ENCODE results near the gene TYR.
"Not testable (repeated sequence)": the region's sequence is repeated elsewhere in the genome, so short reads cannot be mapped to it uniquely, and the experiment has no call there.

TYR gene

DNA sequence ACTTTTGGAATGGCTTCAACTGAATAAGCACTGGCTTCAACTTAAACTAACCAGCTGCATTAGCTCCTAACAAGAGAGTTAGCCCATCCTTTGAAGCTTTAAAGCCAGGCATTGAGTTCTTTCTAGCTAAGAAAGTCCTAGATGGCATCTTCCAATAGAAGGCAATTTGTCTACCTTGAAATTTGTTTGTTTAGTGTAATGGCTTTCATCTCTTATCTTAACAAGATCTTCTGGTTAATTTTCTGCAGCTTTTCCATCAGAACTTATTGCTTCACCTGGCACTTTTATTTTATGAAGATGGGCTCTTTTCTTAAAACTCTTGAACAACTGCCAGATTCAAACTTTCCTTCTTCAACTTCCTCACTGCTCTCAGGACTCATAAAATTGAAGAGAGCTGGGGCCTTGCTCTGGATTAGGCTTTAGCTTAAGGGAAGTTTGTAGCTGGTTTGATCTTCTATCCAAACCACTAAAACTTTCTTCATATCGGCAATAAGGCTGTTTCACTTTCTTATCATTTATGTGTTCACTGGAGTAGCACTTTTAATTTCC, 94.9 kb downstream of the TYR start:
- not testable (repeated sequence) for DNase-seq (ENCODE audit: low read depth)

DNA sequence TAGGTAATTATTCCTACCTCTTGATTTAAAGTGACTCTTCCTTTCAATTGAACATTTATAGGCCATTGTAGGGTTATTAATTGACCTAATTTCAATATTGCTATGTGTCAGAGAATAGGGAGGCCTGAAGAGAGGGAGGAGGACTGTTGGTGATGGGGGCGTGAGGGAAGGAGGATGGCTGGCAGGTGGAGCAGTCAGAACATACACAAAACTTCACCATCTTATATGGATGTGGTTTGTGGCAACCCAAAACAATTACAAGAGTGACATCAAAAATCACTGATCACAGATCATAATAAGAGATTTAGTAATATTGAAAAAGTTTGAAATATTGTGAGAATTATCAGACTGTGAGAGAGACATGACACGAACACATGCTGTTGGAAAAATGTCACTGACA, 95.5 kb downstream of the TYR start:
- not testable (repeated sequence) for DNase-seq (ENCODE audit: low read depth)

DNA sequence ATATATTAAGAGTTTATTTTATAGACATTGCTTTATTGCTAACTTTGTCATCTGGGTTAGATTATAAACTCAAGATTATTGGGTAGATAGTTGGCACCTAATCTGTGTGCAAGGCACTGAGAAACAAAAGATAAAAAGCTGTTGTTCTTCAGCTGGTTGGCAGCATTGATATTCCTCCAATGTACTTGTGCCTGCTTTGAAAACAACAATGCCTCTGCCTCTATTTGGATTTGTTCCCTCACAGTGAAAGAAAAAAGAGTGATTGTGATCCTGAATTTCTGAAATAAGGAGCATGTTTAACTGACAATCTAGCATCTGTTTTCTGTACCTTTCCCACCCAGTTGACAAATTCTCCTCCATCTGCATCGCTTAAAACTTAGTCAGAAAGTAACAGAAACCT, 98.3 kb downstream of the TYR start:
- no peak for DNase-seq (ENCODE audit: low read depth)

DNA sequence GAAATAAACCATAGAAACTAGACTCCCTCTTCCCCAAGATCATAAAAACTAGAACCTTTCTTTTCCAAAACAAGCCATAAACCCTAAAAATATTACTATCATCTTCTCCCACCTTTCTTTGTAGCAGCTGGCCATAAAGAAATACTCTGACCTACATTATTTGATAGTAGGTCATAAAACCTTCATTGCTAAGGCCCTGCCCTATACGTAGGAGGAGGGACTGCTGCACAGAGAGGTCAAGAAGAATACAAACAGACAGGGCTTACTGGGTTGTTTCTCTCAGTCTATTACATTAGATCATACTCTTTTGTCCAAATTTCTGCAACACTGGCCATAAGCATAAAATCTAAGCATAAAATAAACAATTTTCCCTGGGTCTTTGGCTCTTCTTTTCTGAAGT, 101.5 kb downstream of the TYR start:
- no peak for DNase-seq (ENCODE audit: low read depth)

DNA sequence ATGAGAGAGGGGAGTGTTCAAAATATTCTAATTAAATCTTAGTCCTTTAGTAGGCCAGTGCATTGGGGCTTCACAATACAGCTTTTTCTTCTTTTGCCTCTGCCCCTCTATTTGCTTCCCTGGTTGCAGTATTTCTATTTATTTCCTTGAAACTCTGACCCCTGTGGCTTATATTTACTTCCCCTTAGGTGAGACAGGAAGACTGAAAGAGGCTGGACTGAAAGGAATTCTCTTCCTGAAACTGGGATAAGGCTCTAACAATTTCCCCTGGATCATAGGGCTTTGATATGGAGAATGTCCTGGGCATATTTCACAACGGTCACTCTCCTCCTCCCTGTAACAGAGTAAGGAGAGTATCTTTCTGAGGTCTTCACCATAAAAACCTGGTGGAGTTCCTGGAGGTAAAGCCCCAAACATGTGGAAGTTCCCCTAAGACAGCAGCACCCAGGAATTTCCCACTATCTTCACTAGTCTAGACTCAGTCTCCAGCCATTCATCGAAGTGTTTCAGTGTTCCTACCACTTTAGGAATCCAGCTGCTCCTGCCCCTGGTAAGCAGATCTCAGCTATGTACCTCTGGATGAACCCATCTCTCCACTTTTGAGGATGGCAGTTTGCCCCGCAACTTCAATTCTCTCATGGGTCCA, 103.5 kb downstream of the TYR start:
- not testable (repeated sequence) for DNase-seq (ENCODE audit: low read depth)

DNA sequence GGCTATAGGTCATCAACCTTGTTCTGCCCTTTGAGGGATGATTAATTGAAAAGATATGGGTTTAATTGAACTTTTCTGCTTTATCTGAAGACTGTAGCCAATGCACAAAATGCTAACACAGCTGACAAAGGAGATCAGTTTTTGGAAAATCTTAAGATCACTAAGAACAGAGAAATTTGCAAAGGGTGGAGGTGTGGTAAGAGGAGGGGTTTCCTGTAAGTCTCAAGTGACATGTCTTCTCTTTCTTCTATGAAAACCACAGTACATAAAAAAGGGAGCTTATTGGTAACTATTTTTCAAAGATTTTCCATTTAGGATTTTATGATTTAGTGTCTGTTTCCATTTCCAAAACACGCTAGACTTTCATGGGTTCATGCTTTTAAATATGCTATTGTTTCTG, 108.9 kb downstream of the TYR start:
- DNase-seq (ENCODE audit: low read depth) = not testable (repeated sequence)

DNA sequence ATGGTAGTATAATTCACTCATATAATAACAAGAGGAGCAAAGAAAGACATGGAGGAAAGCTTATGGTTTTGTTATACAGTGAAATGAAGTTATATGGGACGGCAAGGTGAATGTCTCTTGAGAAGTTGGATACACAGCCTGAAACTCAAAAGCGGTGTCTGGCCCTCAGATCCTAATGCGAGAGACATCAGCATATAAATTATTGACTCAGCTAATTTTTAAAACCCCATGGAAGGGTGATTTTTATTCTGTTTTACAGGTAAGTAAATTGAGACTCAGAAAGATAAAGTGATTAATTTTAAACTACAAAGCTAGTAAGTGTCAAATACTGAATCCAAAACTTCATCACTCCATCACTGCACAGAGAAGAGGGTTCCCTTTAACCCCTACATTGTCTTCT, 110.3 kb downstream of the TYR start:
- DNase-seq (ENCODE audit: low read depth) = not testable (repeated sequence)

DNA sequence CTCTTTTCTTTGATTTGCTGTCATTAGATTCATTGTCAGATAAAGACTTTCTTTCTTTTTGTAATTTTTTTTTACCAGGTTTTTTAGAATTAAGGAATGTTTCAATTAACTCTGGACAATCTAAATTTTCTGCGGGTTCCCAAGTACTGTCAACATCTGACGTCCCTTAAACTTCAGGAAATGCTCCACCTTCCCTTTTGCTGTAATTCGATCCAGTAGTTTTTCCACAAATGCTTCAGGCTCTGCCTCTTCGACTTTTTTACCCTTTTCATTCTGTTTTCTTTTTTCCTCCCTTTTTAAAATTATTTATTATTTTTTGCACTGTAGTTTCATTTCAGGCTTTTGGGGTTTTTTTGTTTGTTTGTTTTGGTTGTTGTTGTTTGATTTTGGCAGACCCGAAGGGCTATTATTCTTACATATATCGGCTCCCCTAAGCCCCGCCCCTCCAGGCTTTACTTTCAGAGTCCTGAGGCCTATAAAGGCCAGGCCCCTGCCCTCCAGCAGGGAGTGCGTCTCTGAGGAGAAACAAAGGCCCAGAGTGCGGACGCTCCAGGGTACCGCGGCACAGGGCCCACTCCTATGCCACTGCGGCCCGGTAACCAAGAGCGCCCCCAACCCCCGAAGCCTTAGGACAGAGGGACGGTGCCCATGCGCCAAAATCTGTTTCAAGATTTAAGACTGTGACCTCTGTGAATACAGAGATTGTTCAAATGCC, 116.4 kb downstream of the TYR start:
- DNase-seq (ENCODE audit: low read depth) = peak; percentile 5

DNA sequence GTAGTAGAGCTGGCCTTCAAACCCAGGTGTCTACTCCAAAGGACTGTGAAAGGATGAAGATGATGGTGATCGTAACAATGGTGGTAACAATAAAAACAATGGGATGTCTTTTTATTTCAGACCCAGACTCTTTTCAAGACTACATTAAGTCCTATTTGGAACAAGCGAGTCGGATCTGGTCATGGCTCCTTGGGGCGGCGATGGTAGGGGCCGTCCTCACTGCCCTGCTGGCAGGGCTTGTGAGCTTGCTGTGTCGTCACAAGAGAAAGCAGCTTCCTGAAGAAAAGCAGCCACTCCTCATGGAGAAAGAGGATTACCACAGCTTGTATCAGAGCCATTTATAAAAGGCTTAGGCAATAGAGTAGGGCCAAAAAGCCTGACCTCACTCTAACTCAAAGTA, 117.3 kb downstream of the TYR start:
- DNase-seq (ENCODE audit: low read depth) = not testable (repeated sequence)

DNA sequence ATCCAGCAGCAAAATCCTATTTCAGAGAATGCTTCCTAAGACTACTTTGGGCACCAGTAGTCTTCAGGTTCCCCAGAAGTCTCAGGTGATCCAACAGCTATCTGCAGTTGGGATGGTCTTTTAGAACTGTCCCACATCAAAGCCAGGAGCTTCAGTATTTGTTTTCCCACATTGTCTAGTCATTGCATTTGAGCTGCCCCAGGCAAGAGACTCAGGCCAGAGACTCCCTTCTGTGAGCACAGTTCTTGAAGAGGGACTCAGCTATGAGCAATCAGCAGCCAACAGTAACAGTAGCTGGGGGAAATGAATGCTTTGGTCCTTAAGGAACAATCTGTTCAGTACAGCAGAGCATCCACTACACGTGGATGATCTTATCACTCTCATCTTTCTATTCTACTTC, 125.4 kb downstream of the TYR start:
- DNase-seq (ENCODE audit: low read depth) = not testable (repeated sequence)

DNA sequence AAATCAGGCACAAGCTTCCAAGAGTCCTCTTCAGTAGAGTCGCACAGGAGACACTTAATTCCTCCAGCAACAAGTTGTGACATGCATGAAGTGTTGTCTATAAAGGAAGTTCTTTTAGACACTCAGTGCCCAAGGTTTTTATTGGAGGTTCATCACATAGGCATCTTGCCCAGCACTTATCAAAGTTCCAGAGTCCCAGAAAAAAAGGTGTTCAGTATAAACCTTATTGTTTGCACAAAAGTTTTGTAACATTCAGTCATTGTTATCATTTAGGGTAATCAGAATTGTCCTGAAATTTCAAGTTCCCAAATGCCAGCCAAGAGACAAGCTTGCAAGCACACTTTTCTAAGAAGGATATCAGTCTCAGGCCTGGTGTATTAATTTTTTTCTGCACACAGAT, 130.6 kb downstream of the TYR start:
- DNase-seq (ENCODE audit: low read depth) = not testable (repeated sequence)

DNA sequence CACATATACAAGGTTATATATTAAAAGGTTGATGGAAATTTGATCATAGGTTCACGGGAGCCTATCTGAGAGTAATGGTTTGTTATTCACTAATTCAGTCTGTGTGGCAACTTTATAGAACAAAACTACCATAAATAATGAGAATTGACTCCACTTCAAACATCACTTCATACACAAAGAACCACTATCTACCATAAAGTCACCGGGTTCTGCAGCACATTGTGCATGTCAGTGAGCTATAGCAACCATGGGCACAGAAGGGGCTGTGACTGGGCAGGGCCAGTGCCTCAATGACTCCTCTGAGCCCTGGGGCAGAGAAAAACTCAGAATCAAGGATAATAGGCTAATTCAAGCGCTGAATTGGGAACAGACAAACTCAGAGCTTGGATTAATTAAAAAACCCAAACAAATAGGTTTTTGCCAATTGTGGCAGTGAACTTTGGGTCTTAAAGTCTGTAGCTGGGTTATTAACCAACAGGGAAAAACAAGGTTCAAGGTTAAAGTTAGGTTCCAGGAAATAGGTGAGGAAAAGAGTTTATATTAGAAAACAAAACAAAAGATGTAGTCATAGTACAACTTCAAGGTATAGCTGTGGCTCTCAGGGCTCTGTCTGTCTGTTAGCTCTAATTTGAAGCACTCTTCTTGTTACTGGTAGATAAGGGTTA, 131.8 kb downstream of the TYR start:
- not testable (repeated sequence) for DNase-seq (ENCODE audit: low read depth)

DNA sequence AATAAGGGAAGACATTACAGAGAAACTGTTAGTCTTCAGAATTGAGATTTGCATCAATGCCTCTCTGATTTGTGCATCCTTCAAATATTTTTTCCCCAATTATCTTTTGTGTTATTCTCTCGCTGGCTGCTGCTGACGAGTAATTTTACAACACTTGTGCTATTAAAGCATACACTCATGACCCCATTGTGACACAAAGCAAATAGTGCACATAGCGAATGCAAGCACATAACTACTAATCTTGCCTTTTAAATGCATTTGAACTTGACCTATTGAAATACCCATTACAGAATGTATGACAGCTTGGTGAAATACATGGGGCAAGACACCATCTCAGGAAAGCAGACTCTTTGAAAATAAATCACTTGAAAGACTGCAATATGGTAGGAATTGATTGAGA, 132.9 kb downstream of the TYR start:
- DNase-seq (ENCODE audit: low read depth) = not testable (repeated sequence)

DNA sequence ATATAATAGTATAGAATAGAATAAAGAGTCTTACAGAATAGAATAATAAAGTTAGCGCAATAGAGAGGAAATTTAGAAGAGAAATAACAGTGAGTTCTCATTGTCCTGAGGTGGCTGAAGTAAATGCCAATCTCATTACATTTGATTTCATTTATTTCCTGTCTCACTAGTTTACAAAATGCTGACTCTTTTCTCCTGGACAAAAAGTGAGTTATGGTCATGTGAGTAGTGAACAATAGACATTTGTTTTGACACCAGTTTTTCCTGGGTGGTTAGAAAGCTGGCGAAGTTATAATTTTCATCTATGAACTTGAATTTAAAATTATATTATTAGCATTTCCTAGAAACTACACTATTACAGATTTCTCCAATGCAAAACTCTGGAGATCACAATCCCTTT, 143.7 kb downstream of the TYR start:
- no peak for DNase-seq (ENCODE audit: low read depth)

DNA sequence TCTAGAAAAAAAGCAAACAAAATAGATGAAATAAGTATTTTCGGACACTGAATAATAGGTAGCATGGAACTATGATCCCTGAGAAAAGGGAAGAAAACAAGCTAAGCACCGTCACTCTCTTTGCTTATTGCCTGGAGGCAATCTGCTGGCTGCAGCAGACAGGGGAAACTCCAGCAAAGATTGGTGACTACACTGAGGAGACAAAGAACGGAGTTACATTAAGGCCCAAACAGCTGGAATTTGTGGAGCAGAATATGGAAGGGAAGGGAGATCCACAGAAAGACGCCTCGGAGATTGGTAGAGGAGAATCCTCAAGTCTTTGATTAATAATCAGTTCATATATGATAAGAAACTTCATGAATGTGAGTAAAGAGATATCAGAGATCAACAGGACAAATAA, 150.2 kb downstream of the TYR start:
- DNase-seq (ENCODE audit: low read depth) = no peak

DNA sequence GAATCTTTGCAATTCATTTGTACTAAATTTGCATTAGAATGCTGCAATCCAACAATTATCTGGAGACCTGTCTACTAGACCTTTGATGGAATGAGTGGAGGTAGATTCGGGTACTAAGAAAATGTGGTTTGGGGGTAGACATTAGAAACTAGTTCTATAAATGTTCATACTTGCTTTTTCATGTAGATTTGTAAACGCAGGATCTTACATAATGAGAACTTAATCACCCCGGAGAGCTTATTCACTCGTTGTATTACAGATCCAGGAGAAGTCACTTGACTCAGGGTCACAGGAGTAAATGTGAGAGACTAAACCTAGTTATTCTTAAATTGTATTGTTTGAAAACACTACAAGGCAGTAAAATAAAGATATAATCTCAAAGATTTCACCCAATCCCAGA, 154.3 kb downstream of the TYR start:
- not testable (repeated sequence) for DNase-seq (ENCODE audit: low read depth)

DNA sequence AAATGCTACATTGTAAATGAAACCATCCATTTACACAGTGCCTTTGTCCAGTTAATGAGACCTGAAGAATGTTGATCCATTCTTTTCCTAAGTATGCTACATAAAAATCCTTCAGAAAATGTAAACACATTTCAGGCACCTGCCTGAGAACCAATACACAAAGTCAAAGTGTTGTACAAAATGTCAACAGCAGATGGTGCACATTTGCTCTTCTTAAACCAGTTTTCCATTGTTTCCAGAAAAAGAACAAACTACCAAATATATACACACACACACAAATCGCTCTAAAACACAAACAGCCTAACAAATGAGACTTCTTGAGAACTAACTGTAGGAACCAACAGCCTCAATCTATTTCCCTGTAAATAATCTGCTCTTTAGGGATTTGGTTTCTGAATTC, 156.0 kb downstream of the TYR start:
- DNase-seq (ENCODE audit: low read depth) = peak; percentile 9

DNA sequence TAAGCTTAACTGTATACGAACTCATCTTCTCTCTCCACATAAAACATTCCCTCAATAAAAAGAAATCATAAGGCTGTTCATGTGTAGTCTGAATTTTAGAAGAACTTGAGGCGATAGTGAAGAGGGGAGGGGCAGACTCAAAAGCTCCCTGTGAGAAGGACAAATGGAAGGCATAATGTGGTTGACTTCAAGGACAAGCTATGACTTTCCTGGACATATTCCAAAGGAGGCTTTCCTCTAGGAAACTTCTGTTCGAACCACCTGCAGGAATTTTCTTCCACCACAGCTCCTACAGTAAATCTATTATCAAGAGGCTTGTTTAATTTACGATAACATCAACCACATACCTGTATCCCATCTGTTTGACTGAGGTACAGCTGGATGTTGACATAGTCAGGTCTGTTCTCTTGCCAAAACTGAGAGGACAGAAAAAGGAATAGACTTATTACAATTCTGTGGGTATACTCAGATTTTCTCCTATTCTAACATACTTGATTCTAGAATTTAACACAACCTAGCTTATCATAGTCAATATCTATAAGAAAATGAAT, 159.5 kb downstream of the TYR start:
- DNase-seq (ENCODE audit: low read depth) = not testable (repeated sequence)

DNA sequence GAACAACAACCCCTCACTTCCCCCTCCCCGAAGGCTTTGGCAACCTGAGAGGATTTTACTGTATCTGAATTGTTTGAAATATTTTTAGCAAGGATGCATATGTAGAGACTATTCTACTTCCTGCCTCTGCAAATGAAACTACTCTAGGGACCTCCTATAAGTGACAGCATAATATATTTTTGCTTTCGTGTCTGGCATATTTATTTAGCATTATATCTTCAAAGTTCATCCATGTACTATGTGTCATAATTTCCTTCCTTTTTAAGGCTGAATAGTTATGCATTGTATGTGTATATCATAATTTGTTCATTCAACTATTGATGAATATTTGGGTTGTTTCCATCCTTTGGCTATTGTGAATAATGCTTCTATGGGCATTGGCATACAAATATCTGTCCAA, 160.4 kb downstream of the TYR start:
- DNase-seq (ENCODE audit: low read depth) = not testable (repeated sequence)

DNA sequence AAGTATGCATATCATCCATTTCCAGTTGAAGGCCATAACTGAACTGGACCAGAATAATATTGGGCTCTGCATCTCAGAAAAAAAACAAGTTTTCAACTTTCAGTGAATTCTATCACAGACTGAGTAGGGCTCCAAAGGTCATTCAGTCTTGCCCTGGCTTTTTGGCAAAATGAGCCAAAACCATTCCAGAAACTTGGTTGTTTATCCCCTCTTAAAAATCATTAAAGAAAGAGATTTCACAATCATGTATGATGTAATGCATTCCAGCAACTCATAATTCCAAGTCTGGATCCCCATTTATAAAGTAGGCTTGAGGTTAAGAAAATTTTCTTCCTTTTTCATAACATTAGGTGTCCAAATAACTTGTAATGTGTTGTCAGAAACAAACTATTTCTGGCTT, 162.8 kb downstream of the TYR start:
- peak; percentile 14 for DNase-seq (ENCODE audit: low read depth)

DNA sequence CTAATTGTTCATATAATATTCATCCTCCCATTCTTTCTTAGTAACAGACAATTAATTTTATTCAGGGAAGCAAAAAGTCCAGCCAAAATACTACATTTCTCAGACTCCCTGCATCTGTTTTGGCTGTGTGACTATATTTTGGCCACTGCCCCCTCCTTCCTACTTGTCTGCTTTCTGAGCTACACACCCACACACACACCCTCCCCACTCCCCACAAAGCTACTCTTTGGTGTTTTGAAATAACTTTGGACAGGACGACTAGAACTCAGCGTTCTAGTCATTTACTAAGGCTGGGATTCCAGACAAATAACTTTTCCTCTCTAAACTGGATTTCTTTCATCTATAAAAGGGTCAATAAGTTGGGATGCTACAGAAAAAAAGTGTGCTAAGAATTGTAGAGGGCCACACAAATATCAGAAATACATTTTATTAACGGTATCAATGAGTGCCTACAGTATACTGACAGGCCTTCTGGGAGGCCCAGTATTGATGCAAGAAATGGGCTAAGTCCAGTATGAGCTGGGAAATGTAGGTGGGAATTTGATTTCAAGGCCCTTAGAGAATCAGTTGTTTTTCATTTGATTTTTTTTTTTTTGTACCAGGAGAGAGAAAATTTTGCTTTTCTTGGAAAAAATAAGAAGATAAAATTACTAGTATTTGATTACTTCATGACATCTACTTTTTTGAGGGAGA, 165.4 kb downstream of the TYR start:
- DNase-seq (ENCODE audit: low read depth) = not testable (repeated sequence)

Data from fibroblast of gingiva (primary cell).